OCI-M1 (cell line): ENCODE measurements around the gene AASDHPPT.

Experiments used
- DNase-seq: peaks from one replicate; lab custom pipeline; 2025; lab: John Stamatoyannopoulos, UW

The AASDHPPT gene

GRCh38 chr11:106086850-106087249 lies 9.4 kb downstream of the AASDHPPT start:
- no peak for DNase-seq

- DNase-seq = peak; percentile 19
Measured at GRCh38 chr11:106087815-106088435, 10.5 kb downstream of the AASDHPPT start.

DNA sequence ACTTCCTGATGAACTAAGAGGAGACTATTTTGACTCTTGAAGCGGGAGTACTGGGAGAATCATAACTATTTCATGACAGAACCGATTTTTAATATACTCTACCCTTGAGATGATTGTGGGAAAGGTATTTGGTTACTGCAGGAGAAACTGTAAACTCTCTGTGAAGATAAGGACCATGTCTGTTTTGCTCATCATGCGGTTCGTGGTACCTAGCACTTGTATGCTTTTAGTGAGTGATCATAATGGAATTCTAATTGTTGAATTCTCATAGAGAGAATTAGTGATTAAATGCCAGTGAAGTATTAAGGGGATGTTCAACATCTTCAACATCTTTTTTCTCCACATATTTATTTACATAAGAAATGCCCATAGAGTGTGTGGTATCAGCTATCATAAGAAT lies 11.4 kb downstream of the AASDHPPT start:
- DNase-seq = no peak

DNA sequence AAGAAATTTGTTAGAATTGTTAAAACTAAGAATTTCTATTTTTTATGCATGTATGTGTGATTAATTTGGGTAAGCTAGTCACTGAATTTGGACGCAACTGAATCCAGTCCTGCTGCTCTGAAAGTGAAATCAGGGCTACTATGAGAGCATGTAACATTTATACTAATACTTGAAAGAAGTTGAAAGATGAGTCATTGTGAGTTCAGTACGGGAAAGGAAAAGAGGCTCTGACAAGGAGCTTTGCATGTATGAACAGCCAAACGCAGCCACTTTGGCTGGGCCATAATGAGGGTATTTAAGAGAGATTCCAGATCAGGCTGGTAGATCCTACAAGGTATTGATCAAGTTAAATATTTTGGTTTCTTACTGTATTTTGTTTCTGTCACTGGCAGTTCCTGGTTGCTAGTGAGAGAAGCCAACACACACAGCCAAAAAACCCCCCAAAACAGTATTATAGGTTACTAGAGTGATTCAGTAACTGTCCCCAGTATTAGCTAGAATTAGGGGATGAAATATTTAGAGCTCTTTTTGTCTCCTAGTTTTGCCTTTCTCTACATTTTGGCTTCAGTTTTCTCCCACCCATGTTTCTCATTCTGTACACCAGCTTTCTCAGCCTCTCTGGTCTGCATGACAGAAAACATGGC lies 14.1 kb downstream of the AASDHPPT start:
- DNase-seq = no peak

DNA sequence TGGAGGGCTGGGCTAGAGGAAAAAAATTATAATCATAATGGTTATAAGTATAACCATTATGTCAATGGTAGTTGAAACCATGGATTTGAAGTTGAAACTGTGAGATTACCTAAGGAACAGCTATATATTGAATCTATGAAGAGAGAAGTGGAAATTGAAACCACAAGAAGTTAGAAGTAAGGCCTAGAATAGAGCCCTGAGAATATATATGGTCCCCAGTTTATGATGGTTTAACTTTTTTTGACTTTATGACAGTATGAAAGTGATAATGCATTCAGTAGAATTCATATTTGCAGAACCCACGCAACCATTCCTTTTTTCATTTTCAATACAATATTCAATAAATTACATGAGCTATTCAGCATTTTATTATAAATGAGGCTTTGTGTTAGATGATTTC lies 15.0 kb downstream of the AASDHPPT start:
- no peak for DNase-seq

DNA sequence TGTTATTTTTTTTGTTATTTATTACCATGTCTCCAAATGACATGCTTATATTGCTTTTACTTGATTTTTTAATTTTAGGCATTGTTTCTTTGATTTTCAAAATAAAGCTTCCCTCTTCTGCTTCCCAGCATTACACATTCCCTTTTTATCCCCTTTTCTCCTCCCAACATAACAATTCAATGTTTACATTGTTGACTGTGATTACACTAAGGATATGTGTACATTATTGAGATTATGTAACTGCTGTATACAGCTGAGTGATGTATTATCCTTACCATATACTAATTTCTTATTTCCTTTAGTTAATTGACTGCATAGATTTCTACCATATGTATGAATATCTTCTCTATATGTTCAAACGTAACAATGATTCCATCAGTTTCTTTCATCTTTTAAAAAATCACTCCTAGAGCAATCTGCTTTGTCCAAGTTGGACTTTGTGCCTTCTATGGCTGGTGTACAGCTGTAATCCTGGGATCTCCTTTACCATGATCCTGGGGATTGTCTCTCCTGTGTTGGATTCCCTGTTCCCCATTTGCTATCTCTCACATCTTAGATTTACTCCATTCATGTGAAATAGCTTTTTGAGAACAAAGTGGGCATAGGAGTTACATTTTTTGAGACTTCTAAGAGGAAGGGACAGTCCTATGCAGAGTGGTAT lies 21.6 kb downstream of the AASDHPPT start:
- no peak for DNase-seq

DNA sequence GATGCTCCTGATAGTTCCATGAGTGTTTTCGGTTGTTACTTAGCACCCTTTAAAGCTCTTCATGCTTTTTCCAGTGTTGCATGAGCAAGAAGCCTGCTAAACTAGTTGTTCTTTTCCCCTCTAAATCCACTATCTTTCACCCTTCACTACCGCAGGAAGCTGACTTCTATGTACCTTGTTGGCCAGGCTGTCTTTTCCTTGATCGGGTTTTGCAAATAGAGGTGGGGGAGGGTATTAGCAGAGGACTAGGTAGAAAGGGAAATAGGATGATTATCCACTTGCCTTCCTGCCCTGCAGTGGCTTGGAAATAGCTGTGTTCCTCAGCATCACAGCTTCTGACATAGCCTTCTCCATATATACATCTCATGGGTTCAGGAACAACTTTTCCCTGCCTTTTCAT lies 23.9 kb downstream of the AASDHPPT start:
- DNase-seq = no peak

GRCh38 chr11:106101819-106102218 lies 24.4 kb downstream of the AASDHPPT start:
- DNase-seq = no peak

DNA sequence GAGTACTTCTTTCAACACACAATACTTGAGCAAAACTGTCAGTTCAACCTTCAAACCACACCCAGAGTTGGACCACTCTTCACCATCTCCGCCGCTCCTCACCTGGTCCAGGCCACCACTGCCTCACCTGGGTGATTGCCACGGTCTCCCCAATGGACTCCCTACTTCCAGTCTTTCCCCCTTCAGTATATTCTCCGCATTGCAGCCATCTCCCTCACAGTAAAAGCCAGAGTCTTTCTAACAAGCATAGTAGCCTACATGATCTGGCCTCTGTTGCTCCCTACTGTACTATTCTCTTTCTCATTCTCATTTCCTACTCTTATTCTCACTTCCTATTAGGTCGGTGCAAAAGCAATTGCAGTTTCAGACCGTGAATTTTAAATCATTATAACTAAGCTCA lies 28.5 kb downstream of the AASDHPPT start:
- DNase-seq = no peak

DNA sequence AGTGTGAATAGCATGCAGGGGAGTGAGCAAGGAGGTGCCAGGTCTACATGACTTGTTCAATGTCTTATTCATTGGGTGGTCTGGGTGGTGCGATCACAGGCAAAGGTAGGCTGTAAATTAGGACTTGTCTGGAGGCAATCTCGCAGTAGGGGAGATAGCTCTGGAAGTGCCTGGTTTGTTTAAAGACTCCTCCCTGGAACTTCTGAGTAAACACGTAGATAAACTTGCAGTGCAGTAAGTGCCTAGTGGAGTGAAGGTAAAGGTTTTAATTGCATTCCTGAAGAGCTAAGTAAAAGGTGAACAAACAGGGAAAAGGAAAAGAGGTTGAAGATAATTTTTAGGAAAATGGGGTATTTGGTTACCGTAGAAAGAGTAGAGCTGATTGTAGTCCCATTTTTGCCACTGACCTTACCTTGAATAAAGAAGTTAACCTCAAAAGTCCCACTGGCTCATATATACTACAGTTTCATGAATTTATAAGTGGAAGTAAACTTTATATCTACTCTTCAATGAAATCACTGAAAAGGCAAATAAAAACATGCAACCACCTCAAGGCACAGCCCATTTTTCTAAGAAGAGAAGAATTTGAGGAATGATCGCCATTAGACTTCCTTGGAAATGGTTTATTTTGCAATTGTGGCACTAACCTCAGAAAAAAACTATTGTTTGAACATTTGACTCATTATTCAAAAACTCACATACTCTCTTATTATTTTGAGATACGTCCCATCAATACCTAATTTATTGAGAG lies 44.3 kb downstream of the AASDHPPT start:
- no peak for DNase-seq

DNA sequence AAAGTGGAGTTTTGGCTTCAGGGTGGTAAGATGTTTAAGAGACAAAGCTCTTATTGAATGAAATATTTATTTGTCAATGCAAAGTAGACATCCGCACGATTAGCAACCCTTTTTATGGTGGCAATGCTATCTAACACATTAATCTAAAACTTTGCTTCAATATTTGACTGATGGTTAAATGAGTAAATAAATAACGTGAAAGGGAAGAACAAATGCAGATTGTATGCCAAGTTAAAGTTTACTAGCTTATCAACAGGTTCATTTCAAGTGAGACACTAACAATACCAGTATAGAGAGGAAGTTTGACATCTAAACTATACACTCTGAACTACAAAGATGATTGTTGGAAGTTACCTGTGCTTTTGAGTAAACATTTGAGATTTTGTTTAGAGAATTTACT lies 50.1 kb downstream of the AASDHPPT start:
- no peak for DNase-seq

- no peak for DNase-seq
Measured at GRCh38 chr11:106128740-106129139, 51.3 kb downstream of the AASDHPPT start.

DNA sequence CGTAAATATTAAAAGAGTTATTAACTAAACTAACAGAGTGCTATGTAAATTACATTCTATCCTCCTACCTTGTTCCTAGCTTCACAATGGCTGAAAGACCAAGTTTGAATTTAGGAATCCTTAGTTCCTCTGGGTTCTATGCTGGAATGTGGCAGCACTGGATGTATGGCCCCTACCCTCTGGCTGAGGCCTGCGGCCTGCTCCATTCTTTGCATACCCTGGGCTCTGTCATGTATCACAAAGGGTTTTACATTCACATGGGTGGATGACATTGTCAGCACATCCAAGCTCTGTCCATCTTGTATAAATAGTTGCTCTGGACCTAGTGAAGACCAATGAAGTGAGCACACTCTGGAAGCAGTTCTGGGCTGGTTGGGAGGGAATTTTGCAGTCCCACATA lies 54.5 kb downstream of the AASDHPPT start:
- no peak for DNase-seq

DNA sequence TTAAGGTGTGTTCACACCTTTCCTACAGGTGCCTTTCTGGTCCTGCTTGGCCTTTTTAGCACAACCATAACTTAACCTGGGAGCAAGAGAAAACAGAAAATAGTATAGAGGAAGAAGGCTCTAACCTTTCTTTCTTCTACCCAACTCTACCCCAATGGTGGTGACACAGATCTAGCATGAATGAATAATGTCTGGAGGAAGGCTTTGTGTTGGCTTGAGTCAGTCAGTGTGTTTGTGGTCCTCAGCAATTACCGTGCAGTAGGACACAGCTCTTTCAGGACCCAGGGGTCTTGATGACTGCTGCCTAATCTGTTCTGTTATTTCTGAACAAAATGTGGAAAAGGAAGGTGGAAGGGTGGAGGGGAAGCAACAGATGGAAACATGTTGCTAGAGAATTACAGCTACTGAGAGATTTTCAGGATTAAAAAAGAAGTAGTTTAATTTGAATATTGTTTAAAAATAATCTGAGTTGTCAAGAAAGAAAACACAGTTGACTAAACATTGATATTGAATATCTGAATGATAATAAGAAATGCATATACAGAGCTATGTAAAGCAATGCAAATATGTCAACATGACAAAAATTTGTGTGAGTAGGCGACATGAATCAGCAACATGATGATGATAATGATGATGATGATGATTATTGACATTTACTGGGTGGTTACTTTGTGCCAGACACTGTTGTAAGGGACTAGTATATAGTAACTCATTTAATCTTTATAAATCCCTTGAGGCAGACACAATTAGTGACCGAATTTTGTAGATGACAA lies 55.3 kb downstream of the AASDHPPT start:
- DNase-seq = no peak

GRCh38 chr11:106133529-106133928 lies 56.1 kb downstream of the AASDHPPT start:
- DNase-seq = peak; percentile 1

GRCh38 chr11:106137061-106137460 lies 59.6 kb downstream of the AASDHPPT start:
- DNase-seq = no peak

GRCh38 chr11:106137758-106138157 lies 60.3 kb downstream of the AASDHPPT start:
- no peak for DNase-seq
